K562 (cell line): ENCODE results near the gene CDKN2AIP. TPM values are rescaled to one million over a fixed set of nuclear protein-coding genes. Genes with fewer than 3 reads are reported as not detected.
A peak's percentile ranks its signal among the peaks of the same experiment; 100 is the strongest.

Experiments used
- ARHGAP35 ChIP-seq: fragments of 450-650 bp; IDR thresholded peaks from 2 replicates; pipeline ENCODE4 v1.6.1; 2018; ENCODE audit not compliant: partially characterized antibody
- ATF4 ChIP-seq: fragments of 450-650 bp; formaldehyde crosslinking; IDR thresholded peaks from 2 replicates; pipeline ENCODE4 v1.4.0; 2022; ENCODE audit warnings: mild to moderate bottlenecking, moderate library complexity
- E2F3 ChIP-seq: fragments of 250-450 bp; sonication (Bioruptor Pico); IDR thresholded peaks from 2 replicates; pipeline ENCODE4 v1.4.0; 2020; ENCODE audit warnings: mild to moderate bottlenecking
- FOS ChIP-seq: IDR thresholded peaks from 3 replicates; pipeline ENCODE4 v1.6.1; 2011; ENCODE audit not compliant: insufficient read length; ENCODE audit errors: extremely low read depth
- GTF2A2 ChIP-seq: IDR thresholded peaks from 2 replicates; pipeline ENCODE4 v1.6.1; 2016; ENCODE audit warnings: mild to moderate bottlenecking, missing genetic modification characterization, missing compliant biosample characterization
- IRF2 ChIP-seq: sonication (generic); formaldehyde crosslinking; IDR thresholded peaks from 2 replicates; pipeline ENCODE4 v1.8.1; 2022; ENCODE audit warnings: mild to moderate bottlenecking, missing genetic modification reagents
- NFIX ChIP-seq: fragments of 250-450 bp; sonication (Bioruptor Pico); IDR thresholded peaks from 2 replicates; pipeline ENCODE4 v1.4.0; 2020; ENCODE audit warnings: low read depth, mild to moderate bottlenecking, moderate library complexity
- POLR3G ChIP-seq: IDR thresholded peaks from 2 replicates; pipeline ENCODE4 v1.6.1; 2011; ENCODE audit not compliant: insufficient read length, insufficient replicate concordance; ENCODE audit errors: extremely low read depth
- PTBP1 ChIP-seq: fragments of 200-400 bp; formaldehyde crosslinking; IDR thresholded peaks from 2 replicates; pipeline ENCODE4 v1.6.1; 2017; ENCODE audit warnings: low read depth, low read length
- RFX7 ChIP-seq: fragments of 250-450 bp; sonication (Bioruptor Pico); IDR thresholded peaks from 2 replicates; pipeline ENCODE4 v1.5.1; 2021; ENCODE audit warnings: mild to moderate bottlenecking
- XRCC3 ChIP-seq: fragments of 450-650 bp; IDR thresholded peaks from 2 replicates; pipeline ENCODE4 v1.6.1; 2017; ENCODE audit warnings: mild to moderate bottlenecking, moderate library complexity
- ZBTB49 ChIP-seq: sonication (generic); formaldehyde crosslinking; IDR thresholded peaks from 2 replicates; pipeline ENCODE4 v1.8.0; 2022; ENCODE audit warnings: missing genetic modification reagents, mild to moderate bottlenecking, borderline replicate concordance
- ZHX1 ChIP-seq: fragments of 150-350 bp; conservative IDR thresholded peaks from 2 replicates; pipeline ENCODE4 v1.6.1; 2014; ENCODE audit warnings: low read length
- ZNF408 ChIP-seq: fragments of 250-450 bp; sonication (Bioruptor Pico); IDR thresholded peaks from 2 replicates; pipeline ENCODE4 v1.4.0; 2020; ENCODE audit warnings: low read depth, mild to moderate bottlenecking, moderate library complexity
- ZNF639 ChIP-seq, 2 experiments: fragments of 200-800 bp in 1 of 2; sonication (Bioruptor generic) in 1 of 2; sonication (generic) in 1 of 2; formaldehyde crosslinking in 1 of 2; IDR thresholded peaks in 1 of 2; conservative IDR thresholded peaks in 1 of 2; 2 replicates each; pipeline versions ENCODE4 v1.5.0 to v1.6.1; 2016 to 2020; ENCODE audit warnings: missing compliant biosample characterization in 1 of 2, missing genetic modification characterization in 1 of 2, missing genetic modification reagents in 1 of 2
- ZNF644 ChIP-seq: fragments of 200-800 bp; sonication (Bioruptor generic); IDR thresholded peaks from 2 replicates; pipeline ENCODE4 v1.6.1; 2016; ENCODE audit warnings: low read depth, missing genetic modification characterization, missing compliant biosample characterization
- polyA plus RNA-seq, 8 experiments: library from polyadenylated mRNA; depleted of rRNA in 4 of 8; stranded (reverse) in 5 of 8; unstranded in 3 of 8; fragments of >200 nt; fragmentation: Nextera tagmentation in 2 of 8; fragmentation: Illumina TruSeq in 1 of 8; extraction: Ambion mirVana in 2 of 8; extraction: Trizol in 1 of 8; gene quantifications; 2 replicates each; pipeline versions ENCODE4 v1.2.1 to v1.2.3, GENCODE V29; 2011 to 2014; ENCODE audit warnings: inconsistent platforms in 1 of 8, missing spikeins in 1 of 8
- total RNA-seq, 7 experiments: library from RNA; depleted of rRNA in 6 of 7; stranded (reverse); fragments of >200 nt in 6 of 7; fragmentation: Illumina TruSeq in 2 of 7; extraction: Trizol in 2 of 7; gene quantifications; 2 replicates each; pipeline versions ENCODE4 v1.2.1 to v1.2.3, GENCODE V29; 2011 to 2021; ENCODE audit warnings: low replicate concordance in 1 of 7
- TF ChIP-seq, protein P1 (sequence below): sonication (generic); formaldehyde crosslinking; IDR thresholded peaks from 2 replicates; pipeline ENCODE4 v1.8.1; 2023; ENCODE audit warnings: mild to moderate bottlenecking, missing genetic modification reagents

The CDKN2AIP gene
- total and polyA plus RNA-seq, 9 of the 15 experiments (the other 6 are each of a cell fraction or from before 2014, with no cell fraction given) = 5.9 to 22.0 (median 19.7) TPM

- peak; percentile 67 to 99; a peak in 3 of 4 replicates for TF ChIP-seq ZNF639 (CRISPR knock-in tag; conservative IDR thresholded peaks at IDR 0.05 in 1 of 2, IDR thresholded peaks at IDR 0.05 in 1 of 2)
- 0 out of 2 replicates have a peak, but pooled peaks have one; percentile 65 for TF ChIP-seq GTF2A2 (tag)
- TF ChIP-seq XRCC3 = no peak
- TF ChIP-seq NFIX = no peak
- no peak for TF ChIP-seq ARHGAP35
- no peak for TF ChIP-seq E2F3 (CRISPR knock-in tag)
- no peak for TF ChIP-seq POLR3G
- TF ChIP-seq, protein P1, sequence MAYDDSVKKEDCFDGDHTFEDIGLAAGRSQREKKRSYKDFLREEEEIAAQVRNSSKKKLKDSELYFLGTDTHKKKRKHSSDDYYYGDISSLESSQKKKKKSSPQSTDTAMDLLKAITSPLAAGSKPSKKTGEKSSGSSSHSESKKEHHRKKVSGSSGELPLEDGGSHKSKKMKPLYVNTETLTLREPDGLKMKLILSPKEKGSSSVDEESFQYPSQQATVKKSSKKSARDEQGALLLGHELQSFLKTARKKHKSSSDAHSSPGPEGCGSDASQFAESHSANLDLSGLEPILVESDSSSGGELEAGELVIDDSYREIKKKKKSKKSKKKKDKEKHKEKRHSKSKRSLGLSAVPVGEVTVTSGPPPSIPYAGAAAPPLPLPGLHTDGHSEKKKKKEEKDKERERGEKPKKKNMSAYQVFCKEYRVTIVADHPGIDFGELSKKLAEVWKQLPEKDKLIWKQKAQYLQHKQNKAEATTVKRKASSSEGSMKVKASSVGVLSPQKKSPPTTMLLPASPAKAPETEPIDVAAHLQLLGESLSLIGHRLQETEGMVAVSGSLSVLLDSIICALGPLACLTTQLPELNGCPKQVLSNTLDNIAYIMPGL (CRISPR knock-in tag) = 0 out of 2 replicates have a peak, but pooled peaks have one; percentile 56
- TF ChIP-seq RFX7 = no peak
- no peak for TF ChIP-seq PTBP1
- TF ChIP-seq ZHX1 = no peak
- TF ChIP-seq ZBTB49 = no peak
- TF ChIP-seq ZNF644 (tag) = 0 out of 2 replicates have a peak, but pooled peaks have one; percentile 24
- no peak for TF ChIP-seq IRF2 (CRISPR knock-in tag)
- no peak for TF ChIP-seq ATF4 (CRISPR knock-in tag)
- TF ChIP-seq FOS = no peak
- TF ChIP-seq ZNF408 (CRISPR knock-in tag) = no peak
Observed at GRCh38 chr4:183444214-183445096, at the start of gene CDKN2AIP (continued).
